Left hindlimb (tissue), 1 donor: ENCODE measurements around the gene ELFN1.

Experiments used
- DNase-seq: peaks from one replicate; pipeline ENCODE4 v3.0.0-alpha.2; 2018

The ELFN1 gene

DNA sequence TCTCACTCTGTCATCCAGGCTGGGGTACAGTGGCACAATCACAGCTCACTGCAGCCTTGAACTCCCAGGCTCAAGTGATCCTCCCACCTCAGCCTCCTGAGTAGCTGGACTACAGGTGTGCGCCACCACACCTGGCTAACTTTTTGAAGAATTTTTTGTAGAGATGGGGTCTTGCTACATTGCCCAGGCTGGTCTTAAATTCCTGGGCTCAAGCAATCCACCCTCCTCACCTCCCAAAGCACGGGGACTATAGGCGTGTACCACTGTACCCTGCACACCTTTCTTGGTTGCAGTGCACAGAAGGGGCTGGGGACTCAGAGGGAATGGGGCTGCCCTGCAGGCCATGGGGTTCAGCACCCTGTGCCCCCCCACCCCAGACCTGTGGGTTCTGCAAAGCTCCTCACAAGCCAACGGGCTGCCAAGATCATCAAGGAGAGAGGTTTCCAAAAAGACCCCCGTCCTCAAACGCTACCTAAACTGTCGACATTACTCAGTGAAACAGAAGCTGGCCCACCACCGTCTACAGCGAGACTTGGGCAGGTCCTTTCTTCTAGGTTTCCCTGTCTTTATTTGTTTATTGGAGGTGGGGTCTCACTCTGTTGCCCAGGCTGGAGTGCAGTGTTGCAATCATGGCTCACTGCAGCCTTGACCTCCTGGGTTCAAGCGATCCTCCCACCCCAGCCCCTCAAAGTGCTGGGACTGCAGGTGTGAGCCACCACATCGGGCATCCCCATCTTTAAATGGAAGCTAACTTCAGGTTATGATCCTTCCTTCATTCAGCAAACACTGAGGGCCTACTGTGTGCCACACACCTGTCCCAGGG, 26.6 kb upstream of the ELFN1 start:
- DNase-seq: no peak

DNA sequence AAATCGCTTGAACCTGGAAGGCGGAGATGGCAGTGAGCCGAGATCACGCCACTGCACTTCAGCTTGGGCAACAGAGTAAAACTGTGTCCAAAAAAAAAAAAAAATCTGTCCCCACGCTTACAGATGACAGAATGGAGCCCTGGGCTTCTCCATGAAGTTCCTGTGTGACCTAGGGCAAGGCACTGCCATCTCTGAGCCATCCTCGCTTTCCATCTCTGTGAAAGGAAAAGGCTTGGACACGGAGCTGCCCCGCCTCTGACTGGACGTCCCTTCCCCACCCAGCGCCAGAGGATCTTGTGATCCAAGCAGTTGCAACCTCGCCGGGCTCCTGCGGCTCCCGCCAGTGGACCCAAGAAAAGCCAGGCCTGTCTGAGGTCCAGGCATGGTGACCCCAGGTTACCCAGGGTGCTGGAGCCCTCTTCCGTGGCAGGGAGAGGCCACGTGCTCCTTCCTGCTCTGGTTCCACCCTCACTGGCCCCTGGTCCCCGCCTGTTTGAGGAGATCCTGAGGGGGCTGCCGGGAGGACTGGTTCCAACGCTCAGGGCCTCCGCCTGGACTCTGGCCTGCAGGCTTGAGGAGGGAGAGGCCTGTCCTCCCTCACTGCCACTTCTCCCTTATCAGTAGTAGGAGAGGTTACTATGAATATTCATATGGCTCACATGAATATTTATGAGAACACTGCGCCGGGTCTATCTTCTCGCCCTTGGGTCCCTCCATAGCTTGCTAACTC, 25.6 kb upstream of the ELFN1 start:
- no peak for DNase-seq

DNA sequence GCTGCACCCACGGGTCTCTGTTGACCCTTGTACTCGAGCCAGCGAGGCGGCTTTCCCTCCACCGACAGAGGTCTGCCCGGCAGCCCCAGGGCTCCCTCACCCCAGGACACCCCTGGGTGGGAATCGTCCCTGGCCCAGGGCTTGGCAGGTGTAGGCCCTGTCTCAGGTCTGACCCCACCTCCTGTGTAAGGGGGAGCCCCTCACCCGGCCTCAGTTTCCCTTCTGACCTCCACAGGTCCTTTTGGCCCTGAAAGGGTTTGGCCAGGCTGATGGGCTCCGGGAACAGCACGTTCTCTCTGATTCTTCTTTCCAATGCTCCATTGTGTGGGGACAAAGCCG, 25.0 kb upstream of the ELFN1 start:
- DNase-seq: no peak

DNA sequence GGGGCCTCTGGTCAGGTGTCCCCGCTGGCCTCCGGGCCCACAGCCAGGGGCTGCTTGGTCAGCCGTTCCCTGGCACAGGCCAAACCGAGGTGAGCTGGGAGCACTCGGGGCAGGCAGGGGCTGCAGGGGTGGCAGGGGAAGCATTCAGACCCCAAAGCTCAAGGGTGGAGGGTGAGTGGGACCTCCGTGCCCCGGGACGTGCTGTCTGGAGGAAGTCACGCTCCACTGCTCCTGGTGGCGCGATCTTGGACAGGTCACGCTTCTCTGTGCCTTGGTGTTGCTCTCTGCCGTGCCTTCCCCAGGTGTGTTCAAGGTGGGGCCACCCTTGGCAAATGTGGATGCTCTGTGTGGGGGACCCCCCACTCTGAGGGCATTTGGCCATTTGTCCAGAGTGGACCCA, 24.6 kb upstream of the ELFN1 start:
- DNase-seq: no peak

DNA sequence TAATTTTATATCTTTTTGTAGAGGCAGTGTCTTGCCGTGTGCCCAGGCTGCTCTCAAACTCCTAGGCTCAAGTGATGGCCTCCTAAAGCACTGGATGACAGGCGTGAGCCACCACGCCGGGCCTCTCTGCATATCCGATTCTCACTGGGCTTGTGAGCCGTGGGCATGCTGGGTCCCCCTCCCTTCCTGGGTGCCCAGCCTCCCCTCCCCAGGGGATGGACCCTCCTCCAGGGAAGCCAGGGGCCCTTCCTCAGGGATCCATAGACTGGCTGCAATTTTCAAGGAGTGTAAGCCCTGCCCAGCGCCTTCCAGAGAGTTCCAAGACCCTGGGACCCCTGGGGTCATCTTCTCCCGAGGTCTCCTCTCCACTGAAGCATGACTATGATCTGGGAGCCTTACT, 23.7 kb upstream of the ELFN1 start:
- DNase-seq: no peak

DNA sequence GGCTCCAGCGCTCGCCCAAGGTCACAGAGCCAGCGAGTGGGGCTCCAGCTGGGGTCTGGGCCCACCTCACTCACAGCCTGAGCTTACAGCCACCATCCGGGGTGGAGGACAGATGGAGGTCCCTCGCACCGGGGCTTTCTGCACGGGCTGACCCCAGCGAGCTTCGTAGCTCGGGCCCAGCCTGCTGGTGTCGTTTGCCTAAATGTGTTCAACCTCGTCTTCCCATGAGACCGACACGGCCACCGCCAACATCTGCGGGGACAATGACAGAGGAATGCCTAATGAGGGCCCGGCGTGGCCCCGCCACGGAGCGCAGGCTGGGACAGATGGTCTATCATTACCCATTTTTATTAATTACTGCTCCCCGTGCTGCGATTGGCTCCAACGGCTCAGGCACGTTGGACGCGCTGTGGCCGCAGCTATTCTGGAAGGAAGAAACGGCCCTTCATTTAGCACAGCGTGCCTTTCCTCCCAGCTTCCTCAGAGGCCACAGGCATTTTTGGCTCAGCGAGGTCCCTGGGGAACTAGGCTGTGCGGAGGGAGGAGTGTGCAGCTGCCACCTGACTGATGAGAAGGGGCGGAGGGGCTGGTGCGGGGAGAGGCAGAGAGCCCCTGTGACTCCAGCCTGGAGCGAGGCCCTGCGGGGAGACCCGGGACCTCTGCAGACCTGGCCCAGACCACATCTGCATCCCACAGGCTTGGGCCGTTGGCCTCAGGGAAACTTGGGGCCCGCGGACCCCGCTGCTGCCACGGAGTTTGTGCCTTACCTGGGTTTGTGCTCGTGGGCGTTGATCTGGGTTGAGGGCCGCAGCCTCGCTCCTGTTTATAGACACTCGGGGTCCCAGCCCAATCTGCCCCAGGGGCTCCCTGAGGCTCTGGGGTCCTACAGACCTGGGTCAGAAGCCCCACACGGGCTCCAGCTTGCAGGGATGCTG, 22.9 kb upstream of the ELFN1 start:
- DNase-seq: peak; percentile 82

DNA sequence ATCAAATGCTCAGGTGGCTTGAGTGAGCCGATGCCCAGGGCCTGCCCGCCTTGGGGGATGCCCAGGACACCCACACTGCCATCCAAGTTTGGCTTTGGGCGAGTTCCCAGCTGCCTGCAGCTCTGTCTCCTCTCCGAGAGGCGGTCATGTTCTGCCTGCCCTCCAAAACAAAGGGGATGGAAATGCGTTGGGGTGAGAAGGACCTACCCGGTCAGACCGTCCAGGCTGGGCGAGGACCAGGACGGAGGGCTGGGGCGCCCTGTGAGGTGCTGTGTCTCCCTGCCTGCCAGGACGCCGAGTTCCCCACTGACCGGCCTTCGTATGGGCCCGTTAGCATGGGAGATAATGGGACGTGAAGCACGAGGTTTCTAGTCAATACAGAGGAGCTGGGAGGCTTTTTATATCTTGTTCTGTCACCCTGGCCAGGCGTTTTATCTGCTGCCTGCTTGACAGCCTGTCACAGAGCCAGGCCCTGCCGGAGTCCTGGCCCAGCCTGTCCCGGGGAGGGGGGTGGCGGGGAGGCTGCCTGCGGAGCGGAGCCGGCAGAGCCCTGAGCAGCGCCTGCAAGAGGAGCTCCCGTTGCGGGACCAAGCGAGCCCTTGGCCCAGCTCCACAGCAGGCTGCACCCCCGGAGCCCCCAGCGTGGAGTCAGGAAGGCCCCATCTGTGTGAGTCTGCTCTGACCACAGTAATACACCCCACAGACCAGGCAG, 22.0 kb upstream of the ELFN1 start:
- DNase-seq: peak; percentile 67

DNA sequence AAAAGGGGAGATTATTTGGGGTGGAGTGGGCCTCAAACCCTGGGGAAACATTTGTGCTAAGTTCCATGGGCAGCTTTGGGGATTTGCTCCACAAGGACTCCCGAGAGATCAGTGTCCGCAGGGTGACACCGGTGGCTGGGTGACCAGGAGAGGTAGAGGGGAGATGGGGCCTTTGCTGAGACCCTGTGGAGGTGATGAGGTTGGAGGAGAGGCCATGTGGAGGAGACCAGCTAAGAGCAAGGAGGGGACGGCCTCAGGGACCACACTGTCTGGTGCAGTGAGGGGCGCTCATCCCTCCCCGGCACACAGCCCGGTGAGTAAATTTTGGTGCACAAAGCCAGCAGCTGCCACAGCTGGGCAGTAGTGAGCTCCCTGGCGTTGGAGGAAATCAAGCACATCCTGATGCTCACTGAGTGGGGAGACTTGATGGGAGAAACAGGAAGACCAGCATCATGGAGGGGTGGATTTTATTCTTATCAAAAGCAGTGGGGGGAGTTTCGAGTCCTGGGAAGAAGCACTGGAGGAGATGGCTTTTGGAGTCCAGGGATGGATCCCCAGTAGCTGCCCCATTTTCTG, 20.2 kb upstream of the ELFN1 start:
- no peak for DNase-seq

DNA sequence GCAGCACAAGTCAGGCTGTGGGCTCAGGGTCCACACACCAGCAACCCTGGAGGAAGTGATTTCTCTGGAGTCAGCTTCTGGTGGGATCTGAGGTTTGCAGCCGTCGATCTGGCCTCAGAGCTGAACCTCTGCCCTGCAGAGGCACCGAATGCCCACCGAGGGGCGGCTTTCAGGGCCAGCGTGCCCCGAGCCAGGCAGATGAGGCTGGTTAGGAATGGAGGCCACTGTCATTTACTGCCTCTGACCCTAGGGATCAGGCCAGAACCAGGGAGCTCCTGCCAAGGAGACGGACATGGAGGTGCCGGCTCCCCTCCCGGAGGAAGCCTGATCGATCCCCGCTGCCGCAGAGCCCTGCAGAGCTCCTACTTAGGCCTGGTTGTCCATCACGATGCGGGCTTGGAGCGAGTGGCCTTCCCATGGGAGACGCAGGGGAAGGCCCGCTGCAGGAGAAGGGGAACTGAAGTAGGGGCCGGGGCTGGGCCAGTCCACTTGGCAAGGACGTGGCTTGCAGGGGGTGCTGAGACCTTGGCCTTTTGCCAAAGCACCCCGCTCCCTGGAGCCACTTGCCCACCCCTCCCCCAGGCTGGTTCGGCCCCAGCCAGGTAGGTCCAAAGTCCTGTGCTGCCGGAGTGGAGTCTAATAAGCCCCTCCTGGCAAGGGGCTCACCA, 19.6 kb upstream of the ELFN1 start:
- no peak for DNase-seq

DNA sequence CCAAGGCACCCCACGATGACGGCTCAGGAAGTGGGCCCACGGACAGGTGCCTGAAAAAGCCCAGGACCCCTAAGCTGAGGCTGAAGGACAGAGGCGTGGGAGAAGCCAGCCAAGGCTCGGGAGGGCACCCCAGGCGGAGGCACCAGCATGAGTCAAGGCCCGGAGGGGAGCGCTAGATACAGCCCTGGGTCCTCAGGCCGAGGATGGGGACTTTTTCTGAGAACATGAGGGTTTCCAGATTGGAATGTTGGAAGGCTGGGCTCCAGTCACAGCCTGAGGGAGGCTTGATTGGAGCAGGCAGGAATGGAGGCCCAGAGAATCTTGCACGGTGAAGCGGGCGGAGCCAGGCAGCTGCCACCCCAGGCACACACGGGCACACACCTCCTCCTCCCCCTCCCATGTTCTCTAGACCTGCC, 19.0 kb upstream of the ELFN1 start:
- DNase-seq: no peak

DNA sequence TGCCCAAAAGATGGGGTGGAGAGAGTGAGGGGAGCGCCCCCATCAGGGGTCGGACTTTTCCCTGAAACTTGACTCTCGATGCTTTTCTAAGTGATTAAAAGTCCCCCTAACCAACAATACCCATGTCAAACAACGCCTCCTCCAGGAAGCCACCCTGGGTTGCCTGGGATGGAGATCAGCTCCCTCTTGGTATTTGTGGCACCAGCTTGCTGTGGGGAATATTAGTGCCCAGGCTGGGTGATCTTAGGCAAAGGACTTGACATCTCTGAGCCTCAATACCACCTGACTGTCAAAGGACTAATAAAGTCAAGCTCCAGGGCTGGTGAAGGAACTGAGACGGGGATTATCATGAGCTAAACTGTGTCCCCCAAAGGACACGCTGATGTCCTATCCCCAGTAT, 18.2 kb upstream of the ELFN1 start:
- no peak for DNase-seq

DNA sequence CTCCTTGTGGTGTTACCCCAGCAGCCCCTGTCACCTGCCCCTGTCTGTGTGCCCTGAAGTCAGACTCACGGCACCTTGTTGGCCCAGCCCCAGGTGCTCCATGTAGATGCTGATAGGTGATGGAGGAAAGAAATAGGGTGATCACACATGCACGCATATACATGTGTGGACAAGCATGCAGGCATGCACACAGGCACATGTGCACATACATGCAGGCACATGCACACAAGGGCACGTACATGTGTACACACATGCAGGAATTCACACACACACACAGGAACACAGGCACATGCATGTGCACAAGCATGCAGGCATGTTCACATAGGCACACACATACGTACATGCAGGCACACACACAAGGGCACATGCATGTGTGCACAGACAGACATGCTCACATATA, 16.6 kb upstream of the ELFN1 start:
- no peak for DNase-seq

DNA sequence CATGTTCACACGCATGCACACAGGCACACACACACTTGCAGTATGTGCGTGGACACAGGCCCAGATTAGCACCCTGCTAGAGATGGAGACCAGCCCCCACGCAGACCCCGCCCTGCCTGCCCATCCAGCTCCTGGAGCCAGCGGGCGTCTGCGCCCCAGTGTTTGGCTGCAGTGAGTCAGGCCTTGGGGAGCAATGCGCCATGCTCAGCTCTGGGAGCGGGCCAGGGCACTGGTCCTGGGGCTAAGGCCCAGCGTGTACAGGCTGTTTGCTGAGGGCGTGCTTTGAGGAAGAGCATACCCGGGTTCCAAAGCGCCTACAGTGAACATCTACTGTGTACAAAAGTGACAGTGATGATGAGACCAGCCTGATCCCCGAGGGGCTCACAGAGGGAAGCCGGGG, 16.0 kb upstream of the ELFN1 start:
- DNase-seq: no peak

DNA sequence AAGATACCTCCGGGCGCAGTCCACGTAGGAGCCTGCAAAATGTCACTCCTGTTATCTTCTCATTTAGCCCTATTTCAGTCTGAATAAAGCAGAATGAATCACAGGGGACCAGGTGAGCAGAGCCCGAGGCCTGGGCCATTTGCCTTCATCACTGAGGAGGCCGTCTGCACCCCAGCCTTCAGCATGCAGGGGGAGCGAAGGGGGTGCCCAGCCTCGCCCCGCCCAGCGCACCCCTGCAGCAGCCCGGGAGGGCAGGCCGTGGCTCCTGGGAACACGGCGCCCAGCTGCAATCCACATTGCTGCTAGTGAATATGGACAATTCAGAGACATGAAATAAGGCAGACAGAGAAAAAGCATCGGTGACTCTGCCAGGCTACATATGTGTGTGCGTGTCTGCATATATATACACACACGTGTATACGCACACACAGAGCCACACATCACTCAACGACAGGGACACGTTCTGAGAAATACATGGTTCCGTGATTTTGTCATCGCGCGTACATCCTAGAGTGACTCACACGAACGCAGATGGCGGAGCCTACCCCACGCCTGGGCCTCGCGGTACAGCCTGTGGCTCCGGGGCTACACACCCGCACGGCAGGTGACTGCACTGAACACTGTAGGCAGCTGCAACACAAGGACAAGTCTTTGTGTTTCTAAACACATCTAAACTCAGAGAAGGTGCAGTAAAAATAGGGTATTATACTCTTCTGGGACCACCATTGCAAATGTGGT, 15.2 kb upstream of the ELFN1 start:
- DNase-seq: no peak

DNA sequence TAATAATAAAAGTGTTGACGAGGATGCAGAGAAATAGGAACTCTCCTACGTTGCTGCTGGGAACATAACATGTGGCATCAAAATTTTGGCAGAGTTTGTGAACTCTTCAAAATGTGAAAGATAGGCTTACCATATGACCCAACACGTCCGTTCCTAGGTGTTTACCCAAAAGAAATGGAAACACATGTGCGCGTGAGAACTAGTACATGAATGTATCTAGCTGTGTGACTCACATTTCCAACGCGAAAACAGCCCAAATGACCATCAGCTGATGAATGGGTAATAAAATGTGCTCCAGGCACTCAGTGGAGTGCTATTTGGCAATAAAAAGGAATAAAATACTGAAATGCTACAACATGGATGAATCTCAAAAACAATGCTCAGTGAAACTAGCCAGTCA, 10.4 kb upstream of the ELFN1 start:
- no peak for DNase-seq

DNA sequence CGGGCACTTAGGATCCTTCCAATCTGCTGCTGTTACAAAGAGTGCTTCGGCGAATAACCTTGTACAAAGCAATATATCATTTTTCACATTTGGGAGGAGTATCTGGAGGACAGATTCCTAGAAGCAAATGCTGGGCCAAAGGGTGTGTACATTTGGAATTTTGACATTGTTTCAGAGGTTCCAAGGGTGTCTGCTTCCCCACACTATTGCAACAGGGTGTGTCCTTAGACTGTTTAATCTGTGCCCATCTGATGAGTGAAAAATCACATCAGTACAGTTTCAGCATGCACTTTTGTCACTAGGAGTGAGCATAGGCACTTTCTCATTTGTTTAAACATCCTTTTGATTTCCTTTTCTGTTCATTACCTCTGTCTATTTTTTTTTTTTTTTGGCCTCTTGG, 8.6 kb upstream of the ELFN1 start:
- DNase-seq: no peak

DNA sequence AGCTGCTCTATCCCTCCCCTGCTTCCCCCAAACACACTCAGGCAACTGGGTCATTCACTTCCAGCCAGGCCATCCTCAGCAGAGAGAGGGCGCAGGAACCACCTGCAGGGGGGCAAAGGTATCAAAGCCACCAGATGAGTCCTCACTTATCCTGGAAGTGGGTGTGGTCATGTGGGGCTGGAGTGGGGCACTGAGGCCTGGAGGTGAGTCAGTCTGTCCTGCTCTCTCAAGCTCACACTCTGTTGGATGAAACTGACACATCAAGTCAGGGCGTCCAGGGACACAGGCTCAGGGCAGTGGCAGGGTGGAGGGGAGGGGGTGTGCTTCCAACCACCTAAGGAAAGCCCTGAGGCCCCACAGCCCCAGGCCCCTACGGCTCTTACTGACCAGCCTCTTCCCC, 8.0 kb upstream of the ELFN1 start:
- no peak for DNase-seq

DNA sequence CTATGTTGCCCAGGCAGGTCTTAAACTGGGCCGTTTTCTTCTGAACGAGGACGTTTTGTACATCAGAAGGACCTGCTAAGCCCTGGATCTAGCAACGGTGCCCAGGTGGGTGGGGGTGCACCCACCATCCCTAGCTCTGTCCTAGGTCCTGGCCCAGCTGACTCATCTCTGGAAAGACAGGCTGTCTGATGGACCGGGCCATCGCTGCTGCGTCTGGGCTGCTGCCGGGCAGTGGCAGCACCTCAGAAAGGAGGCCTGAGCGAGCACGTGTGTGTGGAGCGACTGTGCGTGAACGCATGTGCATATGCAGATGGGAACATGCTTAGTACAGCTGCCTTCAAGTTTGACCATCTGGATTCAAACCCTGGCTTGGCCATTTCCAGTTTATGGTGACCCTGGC, 7.3 kb upstream of the ELFN1 start:
- DNase-seq: no peak

DNA sequence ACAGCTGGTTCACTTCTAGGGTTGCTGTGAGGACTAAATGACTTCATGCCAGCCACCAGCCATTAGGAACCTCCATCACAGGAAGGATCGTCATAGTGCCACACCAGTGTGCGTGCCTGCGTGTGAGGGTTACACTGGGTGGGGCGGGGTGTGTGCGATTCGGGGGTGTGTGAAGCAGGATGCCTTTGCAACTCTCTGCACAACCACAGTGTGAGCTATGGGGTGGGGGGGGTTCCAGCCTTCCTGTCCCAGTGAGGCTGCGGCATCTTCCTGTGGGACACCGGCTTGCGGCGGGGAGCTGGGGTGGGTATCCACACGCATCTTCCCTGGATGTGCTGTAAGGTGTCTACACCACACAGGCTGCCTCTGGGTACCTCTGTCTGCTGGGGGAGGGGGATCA, 6.9 kb upstream of the ELFN1 start:
- no peak for DNase-seq

DNA sequence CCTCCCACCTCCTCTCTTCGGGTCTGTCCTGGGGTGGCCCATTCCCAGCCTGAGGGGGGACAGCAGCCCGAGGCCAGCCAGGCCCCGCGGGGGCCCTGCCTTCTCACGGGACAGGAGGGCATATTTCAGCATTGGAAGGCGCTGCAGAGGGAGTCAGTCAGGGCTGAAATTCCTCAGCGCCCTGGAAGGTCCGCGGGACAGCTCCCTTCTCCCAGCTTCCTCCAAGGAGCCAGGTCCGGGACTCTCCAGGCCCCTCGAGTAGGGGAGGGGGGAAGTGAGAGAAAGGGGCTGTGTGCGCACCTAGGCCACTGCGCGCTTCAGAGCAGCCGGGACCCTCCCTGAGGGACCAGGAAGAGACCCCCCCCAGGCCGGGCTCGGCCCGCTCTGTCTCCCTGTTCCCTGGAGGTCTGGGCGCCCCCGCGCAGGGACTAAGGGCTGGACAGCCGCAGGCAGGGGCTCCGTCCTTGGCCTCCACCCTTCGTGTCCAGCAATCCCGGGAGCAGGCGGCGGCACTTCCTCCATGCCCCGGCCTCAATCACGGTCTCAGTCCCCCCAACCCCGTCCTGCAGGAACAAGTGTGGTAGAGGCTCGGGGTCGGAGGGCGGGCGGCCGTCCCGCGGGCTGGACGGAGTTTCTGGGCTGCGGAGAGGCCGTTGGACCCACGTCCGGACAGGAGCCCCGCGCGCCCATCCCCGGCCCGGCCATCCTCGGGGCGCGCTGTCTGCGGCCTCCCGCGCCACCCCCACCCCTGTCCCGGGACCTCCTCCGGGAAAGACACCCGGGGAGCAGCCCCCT, 6.0 kb upstream of the ELFN1 start:
- DNase-seq: peak; percentile 31
